Stimulated activated CD4-positive, alpha-beta T cell treated with anti-CD3 and anti-CD28 coated beads, Interleukin-2, amount 100 ng/mL, for 4 hours (primary cell): Measurements from ENCODE around the gene CALCB.

Experiments
- DNase-seq: peaks from one replicate; pipeline ENCODE4 v3.0.0-alpha.2; 2020; ENCODE audit warnings: low read depth

Gene CALCB

DNA sequence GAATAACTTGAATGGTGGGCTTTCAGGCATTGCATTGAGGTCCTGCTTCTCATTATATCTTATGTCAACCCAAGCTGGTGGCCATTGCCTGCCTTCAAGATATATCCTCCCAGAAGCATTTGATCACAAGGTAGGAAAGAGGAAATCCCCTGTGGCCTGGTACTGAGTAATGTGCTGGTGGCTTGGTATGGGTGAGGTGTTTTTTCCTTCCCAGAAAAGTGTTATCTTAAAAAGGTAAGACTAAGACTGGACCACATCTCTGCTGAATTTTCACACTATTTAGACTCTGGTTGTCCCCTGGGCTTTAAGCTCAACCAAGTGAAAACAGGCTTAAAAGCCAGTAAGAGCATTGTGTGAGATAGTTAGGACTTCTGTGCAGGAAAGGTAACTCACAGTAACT lies 45.0 kb downstream of the CALCB start:
- DNase-seq: no peak

DNA sequence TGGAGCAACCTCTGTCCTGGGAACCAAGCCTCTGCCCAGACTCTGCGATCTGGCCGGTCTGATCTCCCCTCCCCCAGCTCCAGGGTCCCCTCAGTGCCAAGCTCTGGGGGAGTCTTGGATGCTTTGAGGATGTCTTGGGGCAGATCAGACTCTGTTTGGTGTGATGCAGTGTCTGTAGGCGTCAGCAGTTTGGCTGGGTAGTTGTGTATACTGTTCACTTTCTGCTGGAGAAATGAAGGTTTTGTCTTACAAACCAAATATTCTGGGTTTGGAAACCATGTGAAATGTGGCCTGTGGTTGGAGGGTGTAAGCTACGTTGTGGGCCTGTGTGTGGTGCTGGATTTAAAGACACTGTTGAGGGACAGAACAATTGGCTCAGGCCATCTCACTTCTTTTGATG lies 46.0 kb downstream of the CALCB start:
- DNase-seq: no peak

DNA sequence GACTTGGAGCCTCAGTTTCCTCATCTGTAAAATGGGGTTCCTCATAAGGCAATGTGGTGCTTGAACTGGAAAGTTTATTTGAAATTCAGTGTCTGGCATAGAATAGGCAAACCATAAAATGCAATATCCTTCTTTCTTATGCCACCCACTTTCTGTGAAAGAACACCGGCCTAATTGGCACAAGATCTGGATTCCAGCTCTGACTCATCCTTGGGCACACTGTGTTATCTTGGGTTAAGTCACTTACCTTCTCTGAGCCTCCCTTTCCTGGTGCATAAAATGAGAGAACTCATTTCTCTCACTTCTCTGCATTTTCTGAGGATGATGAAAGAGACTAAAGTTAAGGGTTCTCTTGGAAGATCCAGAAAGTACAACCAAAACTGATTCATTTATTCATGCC lies 46.4 kb downstream of the CALCB start:
- DNase-seq: no peak

DNA sequence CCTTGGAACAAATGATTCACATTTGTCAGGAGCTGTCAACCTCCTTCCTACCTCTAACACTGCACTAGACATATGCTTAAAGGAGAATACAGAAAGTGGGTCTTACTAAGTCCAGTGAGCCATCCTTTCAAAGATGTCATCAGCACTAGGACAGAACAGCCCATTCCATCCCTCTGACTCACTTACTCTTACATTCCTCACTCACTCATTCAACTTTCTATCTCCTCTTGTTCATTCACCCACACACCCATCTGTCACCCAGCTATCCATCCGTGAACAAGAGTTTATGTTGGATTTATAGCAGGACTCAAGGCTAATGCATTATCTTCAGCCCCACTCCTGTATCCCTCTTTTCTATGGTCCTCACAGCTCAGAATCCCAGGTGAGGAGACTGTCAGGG lies 50.5 kb downstream of the CALCB start:
- DNase-seq: no peak

DNA sequence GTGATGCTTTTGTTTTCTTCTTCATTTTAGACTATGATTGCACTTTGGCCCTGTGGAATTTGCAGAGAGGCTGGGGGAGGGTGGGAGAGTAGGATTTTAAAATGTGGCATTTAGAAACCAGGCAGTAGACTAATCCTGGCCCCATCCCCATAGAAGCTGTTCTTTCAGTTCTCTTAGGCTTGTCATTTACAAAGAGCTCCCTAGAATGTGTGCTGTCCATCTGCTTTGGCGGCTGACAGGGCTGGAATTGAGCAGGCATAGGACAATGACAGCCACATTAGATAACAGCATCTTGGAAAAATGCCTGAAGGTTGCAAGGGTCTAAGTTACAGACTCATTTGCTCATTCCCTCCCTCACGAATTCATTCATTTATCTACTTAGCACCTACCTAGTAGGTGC lies 51.1 kb downstream of the CALCB start:
- DNase-seq: no peak

DNA sequence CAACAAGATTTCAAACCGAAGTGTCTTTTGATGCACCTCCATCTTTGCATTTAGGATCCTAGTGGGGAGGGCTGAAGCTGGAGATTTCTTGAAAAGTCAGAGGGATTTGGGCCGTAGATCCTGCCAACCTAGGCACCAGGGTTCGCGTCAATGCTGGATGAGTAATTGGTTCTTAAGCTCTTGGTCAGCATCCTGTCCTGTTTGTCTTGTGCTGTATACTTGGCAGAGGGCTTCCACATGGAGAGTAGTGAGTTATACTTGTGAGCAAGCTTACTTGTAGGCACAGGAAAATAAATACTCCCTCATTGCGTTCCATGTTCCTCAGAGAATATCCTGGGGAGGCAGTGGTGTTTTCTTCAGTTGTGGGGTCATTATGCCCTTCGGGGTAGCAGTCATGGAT lies 53.9 kb downstream of the CALCB start:
- no peak for DNase-seq
